ENCODE data around the gene LYSET. TPM values are rescaled to one million over a fixed set of nuclear protein-coding genes. Genes with fewer than 3 reads are reported as not detected.

LYSET gene
- total RNA-seq, 1 donor from 2014 or later: 28.3 TPM

DNA sequence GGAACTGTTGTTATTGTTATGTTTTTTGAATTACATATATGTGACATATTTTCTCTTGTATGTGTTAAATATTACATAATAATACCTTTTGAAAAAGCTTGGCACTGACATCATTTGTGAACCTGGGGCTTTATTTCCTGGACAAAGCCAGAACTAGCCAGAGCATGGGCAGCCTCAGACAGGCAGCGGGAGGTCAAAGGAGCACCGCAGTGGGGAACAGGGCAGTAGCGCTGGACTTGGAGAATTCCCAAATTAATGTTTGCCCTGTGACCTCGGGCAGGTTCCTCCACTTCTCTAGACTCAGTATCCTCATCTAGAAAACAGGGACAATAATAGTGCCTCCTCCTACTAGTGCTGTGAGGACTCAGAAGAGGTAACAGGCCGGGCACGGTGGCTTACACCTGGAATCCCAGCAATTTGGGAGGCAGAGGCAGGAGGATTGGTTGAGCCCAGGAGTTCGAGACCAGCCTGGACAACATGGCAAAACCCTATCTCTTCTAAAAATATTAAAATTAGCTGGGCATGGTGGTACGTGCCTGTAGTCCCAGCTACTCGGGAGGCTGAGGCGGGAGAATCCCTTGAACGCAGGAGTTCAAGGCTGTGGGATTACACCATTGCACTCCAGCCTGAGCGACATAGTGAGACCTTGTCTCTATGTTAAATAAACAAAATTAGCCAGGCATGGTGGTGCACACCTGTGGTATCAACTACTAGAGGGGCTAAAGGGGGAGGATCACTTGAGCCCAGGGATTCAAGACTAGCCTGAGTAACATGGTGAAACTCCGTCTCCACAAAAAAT, 42.1 kb upstream of the LYSET start:
- no peak overlapping the region for H3K27ac Mint-ChIP-seq
- no peaks in the 10 kb centered on the region for H3K36me3 Mint-ChIP-seq (ENCODE audit: insufficient read depth)
- H3K27me3 Mint-ChIP-seq: no peaks in the 10 kb centered on the region
- no peak for DNase-seq (ENCODE audit: low spot score, unreplicated experiment)
- H3K4me1 Mint-ChIP-seq (ENCODE audit: low read depth): peaks cover 5% of the 10 kb centered on the region
- TF ChIP-seq CTCF (IDR thresholded peaks at IDR 0.05; ENCODE audit: unreplicated experiment): no peak
- no peaks in the 10 kb centered on the region for H3K9me3 Mint-ChIP-seq (ENCODE audit: low read depth)
- no peak overlapping the region for H3K4me3 Mint-ChIP-seq (ENCODE audit: low read depth)

DNA sequence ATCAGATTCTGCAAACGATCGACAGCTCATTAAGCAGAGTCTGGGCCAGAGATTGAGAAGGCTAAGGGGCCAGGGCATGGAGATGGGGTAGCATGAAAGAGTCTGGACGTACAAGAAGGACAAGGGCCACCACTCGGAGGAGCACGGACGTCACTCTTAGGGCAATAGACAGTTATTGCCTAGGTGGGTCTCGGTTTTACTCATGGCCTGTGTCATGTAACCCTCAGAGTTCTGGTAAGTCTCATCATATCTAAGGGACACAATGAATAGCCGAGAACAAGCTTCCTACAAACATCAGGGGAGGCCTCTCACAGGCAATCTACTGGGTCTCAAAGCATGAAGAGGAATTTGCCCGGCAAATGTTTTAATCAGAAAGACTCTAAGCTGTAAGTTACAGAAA, 39.0 kb upstream of the LYSET start:
- TF ChIP-seq CTCF (IDR thresholded peaks at IDR 0.05; ENCODE audit: unreplicated experiment): no peak
- Mint-ChIP-seq H3K4me3 (ENCODE audit: low read depth) (no peak overlapping the region), H3K27ac (no peak overlapping the region), H3K4me1 (ENCODE audit: low read depth) (peaks cover 15% of the 10 kb centered on the region), H3K9me3 (ENCODE audit: low read depth) (no peaks in the 10 kb centered on the region), H3K36me3 (ENCODE audit: insufficient read depth) (no peaks in the 10 kb centered on the region), H3K27me3 (no peaks in the 10 kb centered on the region)
- no peak for DNase-seq (ENCODE audit: low spot score, unreplicated experiment)

DNA sequence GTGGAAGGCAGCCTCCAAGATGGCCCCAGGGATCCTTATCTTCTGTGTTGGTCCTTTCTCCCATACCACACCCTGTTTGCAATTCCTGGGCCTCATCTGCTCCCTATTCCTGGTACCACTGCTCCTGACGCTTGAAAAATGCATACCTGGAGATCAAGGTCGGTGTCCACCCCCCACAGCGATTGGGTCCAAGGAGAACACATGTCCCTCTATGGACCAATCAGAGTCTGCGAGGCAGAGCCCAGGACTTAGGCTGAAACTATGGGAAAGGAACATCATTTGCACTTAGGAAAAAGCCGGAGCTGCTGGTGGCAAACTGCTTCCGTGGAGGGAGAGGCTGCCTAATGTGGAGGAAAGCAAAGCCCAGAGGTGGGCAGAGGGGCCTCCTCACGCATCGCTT, 36.1 kb upstream of the LYSET start:
- no peak for TF ChIP-seq CTCF (IDR thresholded peaks at IDR 0.05; ENCODE audit: unreplicated experiment)
- no peaks in the 10 kb centered on the region for H3K36me3 Mint-ChIP-seq (ENCODE audit: insufficient read depth)
- DNase-seq (ENCODE audit: low spot score, unreplicated experiment): no peak
- no peaks in the 10 kb centered on the region for H3K9me3 Mint-ChIP-seq (ENCODE audit: low read depth)
- H3K27ac Mint-ChIP-seq: no peak overlapping the region
- H3K4me1 Mint-ChIP-seq (ENCODE audit: low read depth): peaks cover 21% of the 10 kb centered on the region
- H3K27me3 Mint-ChIP-seq: no peaks in the 10 kb centered on the region
- no peak overlapping the region for H3K4me3 Mint-ChIP-seq (ENCODE audit: low read depth)

DNA sequence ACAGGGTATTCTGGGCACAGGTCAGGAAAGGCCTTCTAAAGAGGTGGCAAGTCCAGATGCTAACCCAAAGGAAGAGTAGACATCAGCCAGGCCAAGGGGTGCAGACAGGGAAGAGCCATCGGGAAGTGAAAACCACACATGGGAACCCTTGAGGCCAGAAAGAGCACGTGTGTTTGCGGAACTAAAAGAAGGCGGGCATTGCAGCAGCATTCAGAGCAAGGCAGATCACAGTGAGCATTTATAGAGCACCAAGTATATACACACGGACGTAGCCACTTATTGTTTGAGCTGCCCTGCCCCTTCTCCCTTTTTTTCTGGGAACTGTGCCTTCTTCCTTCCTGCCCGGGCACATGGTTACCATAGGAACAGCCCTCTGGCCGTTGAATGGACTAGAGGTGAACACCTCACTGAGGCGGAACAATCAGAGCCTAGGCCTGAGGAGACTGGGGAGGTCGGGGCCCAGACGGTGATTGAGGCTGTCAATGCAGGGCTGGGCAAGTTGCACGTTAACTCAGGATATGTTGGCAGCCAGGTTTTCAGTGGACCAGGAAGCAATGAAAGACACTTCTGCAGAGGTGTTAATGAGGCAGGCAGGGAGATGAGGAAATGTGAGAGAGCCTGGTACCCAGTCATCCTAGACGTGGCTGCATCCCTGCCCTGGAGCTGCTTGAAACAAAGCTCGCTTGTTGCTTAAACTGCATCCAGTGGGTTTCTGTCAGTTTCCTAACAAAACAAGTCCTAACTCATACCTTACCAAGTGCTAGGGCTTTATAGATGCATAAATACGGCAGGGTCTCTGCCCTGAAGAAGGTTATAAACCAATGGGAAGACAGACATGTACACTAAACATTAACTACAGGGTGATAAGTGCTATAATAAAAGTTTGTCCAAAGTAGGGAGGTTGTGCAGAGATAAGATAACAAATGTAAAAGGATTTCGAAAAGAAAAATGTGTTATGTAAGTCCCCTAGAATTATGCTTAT, 34.6 kb upstream of the LYSET start:
- no peak for DNase-seq (ENCODE audit: low spot score, unreplicated experiment)

More for the DNA sequence above, 34.6 kb upstream of the LYSET start:
- no peaks in the 10 kb centered on the region for H3K36me3 Mint-ChIP-seq (ENCODE audit: insufficient read depth)
- no peaks in the 10 kb centered on the region for H3K9me3 Mint-ChIP-seq (ENCODE audit: low read depth)
- H3K27ac Mint-ChIP-seq: no peak overlapping the region
- H3K27me3 Mint-ChIP-seq: no peaks in the 10 kb centered on the region
- peaks cover 21% of the 10 kb centered on the region for H3K4me1 Mint-ChIP-seq (ENCODE audit: low read depth)
- no peak for TF ChIP-seq CTCF (IDR thresholded peaks at IDR 0.05; ENCODE audit: unreplicated experiment)
- H3K4me3 Mint-ChIP-seq (ENCODE audit: low read depth): no peak overlapping the region

Data from progenitor cell of endocrine pancreas (in vitro differentiated cells).